Endothelial cell (in vitro differentiated cells): ENCODE results near the gene HYAL2. TPM values are rescaled to one million over a fixed set of nuclear protein-coding genes. Genes with fewer than 3 reads are reported as not detected.

ENCODE experiments used
- DNase-seq: peaks from one replicate; pipeline ENCODE4 v3.0.0; 2021; ENCODE audit warnings: low spot score
- H3K27ac Mint-ChIP-seq: one replicate; pipeline ENCODE4 v1.8.0; 2021; ENCODE audit warnings: mixed read lengths, inconsistent platforms; ENCODE audit not compliant: unreplicated experiment
- H3K27me3 Mint-ChIP-seq: one replicate; pipeline ENCODE4 v1.8.0; 2021; ENCODE audit warnings: mild to moderate bottlenecking, moderate library complexity, mixed read lengths, inconsistent platforms; ENCODE audit not compliant: unreplicated experiment
- H3K36me3 Mint-ChIP-seq: one replicate; pipeline ENCODE4 v1.8.0; 2021; ENCODE audit warnings: mild to moderate bottlenecking, low read depth, mixed read lengths, inconsistent platforms; ENCODE audit not compliant: unreplicated experiment
- H3K4me1 Mint-ChIP-seq: one replicate; pipeline ENCODE4 v1.8.0; 2021; ENCODE audit warnings: mild to moderate bottlenecking, mixed read lengths, inconsistent platforms; ENCODE audit not compliant: unreplicated experiment
- H3K4me3 Mint-ChIP-seq: one replicate; pipeline ENCODE4 v1.8.0; 2021; ENCODE audit warnings: mild to moderate bottlenecking, mixed read lengths, inconsistent platforms; ENCODE audit not compliant: unreplicated experiment
- H3K9me3 Mint-ChIP-seq: one replicate; pipeline ENCODE4 v1.8.0; 2021; ENCODE audit warnings: mixed read lengths, inconsistent platforms; ENCODE audit not compliant: unreplicated experiment
- CTCF ChIP-seq: fragments of 200-600 bp; sonication (generic); IDR thresholded peaks from one replicate; pipeline ENCODE4 v1.5.0; 2021; ENCODE audit warnings: antibody characterized with exemption; ENCODE audit not compliant: unreplicated experiment
- total RNA-seq: library from RNA; stranded (reverse); fragmentation: NEBNext Ultra II Directional; extraction: Animal tissue kit (Norgen Biotek cat#: 25700); gene quantifications from one replicate; pipeline ENCODE4 v1.2.1, GENCODE V29; 2021; ENCODE audit not compliant: unreplicated experiment

The HYAL2 gene
- total RNA-seq, 1 donor from 2014 or later = 214 TPM

- DNase-seq = no peak
- TF ChIP-seq CTCF = no peak
- Mint-ChIP-seq H3K27ac (no peak overlapping the region), H3K4me1 (peaks cover 20% of the 10 kb centered on the region), H3K27me3 (peaks cover 29% of the 10 kb centered on the region), H3K36me3 (peaks cover 10% of the 10 kb centered on the region), H3K4me3 (no peak overlapping the region), H3K9me3 (no peaks in the 10 kb centered on the region)
Observed at GRCh38 chr3:50342813-50343633, 20.5 kb upstream of the HYAL2 start.

- peaks cover 21% of the 10 kb centered on the region for H3K4me1 Mint-ChIP-seq
- H3K4me3 Mint-ChIP-seq = no peak overlapping the region
- DNase-seq = no peak
- no peak overlapping the region for H3K27ac Mint-ChIP-seq
- H3K27me3 Mint-ChIP-seq = peaks cover 30% of the 10 kb centered on the region
- no peak for TF ChIP-seq CTCF
- H3K36me3 Mint-ChIP-seq = peaks cover 10% of the 10 kb centered on the region
- no peaks in the 10 kb centered on the region for H3K9me3 Mint-ChIP-seq
Observed at GRCh38 chr3:50341996-50342650, 19.6 kb upstream of the HYAL2 start.

GRCh38 chr3:50341537-50341936, 19.0 kb upstream of the HYAL2 start:
- DNase-seq = no peak
- Mint-ChIP-seq H3K36me3 (peaks cover 10% of the 10 kb centered on the region), H3K4me3 (no peak overlapping the region), H3K27me3 (peaks cover 30% of the 10 kb centered on the region), H3K9me3 (no peaks in the 10 kb centered on the region), H3K4me1 (peaks cover 23% of the 10 kb centered on the region), H3K27ac (no peak overlapping the region)
- no peak for TF ChIP-seq CTCF

GRCh38 chr3:50340448-50341329, 18.1 kb upstream of the HYAL2 start, which contains the start of gene RASSF1:
TSS of gene RASSF1 (minus strand) at chr3:50340836. CDS start at chr3:50340805, 31 bp downstream.
- no peak for DNase-seq
- no peak for TF ChIP-seq CTCF
- no peak within 1 kb of the TSS for H3K27ac Mint-ChIP-seq
- no peaks in the 10 kb centered on the region for H3K9me3 Mint-ChIP-seq
- H3K4me1 Mint-ChIP-seq = peaks cover 26% of the 10 kb centered on the region
- H3K4me3 Mint-ChIP-seq = peak within 1 kb of the TSS; percentile 76
- peaks cover 10% of the 10 kb centered on the region for H3K36me3 Mint-ChIP-seq
- peaks cover 27% of the 10 kb centered on the region for H3K27me3 Mint-ChIP-seq
